Measurements from ENCODE around the gene RASSF8. TPM values are rescaled to one million over a fixed set of nuclear protein-coding genes. Genes with fewer than 3 reads are reported as not detected.
A peak's percentile ranks its signal among the peaks of the same experiment; 100 is the strongest.

Gene RASSF8
- polyA plus RNA-seq, 1 donor (not counting 4 experiments of a cell fraction or from before 2014, with no cell fraction given) = 10.5 TPM

- Histone ChIP-seq H3K27me3 (ENCODE audit: control insufficient read depth, extremely low read depth, insufficient read depth, low read length) (no peaks in the 10 kb centered on the region), H3K9ac (ENCODE audit: control insufficient read depth, extremely low read depth, insufficient read depth, low read length) (no peak overlapping the region), H3K79me2 (ENCODE audit: control insufficient read depth, insufficient read depth, low read length) (no peaks in the 10 kb centered on the region), H3K27ac (ENCODE audit: control insufficient read depth, insufficient read depth, low read length) (no peak overlapping the region), H2AFZ (ENCODE audit: control insufficient read depth, low read length) (no peak overlapping the region), H3K36me3 (ENCODE audit: control insufficient read depth in 2 of 2, extremely low read depth in 1 of 2, insufficient read depth in 2 of 2, low read length in 2 of 2) (no peaks in the 10 kb centered on the region), H3K9me1 (ENCODE audit: control insufficient read depth, extremely low read depth, insufficient read depth, low read length) (no peaks in the 10 kb centered on the region), H4K20me1 (ENCODE audit: control insufficient read depth, extremely low read depth, insufficient read depth, low read length) (no peaks in the 10 kb centered on the region), H3K4me3 (ENCODE audit: control insufficient read depth in 2 of 3, extremely low read depth in 1 of 3, insufficient read depth in 2 of 3, low read depth in 1 of 3, low read length in 3 of 3) (no peak overlapping the region), H3K4me2 (ENCODE audit: control insufficient read depth, extremely low read depth, insufficient read depth, low read depth, low read length) (no peak overlapping the region), H3K4me1 (ENCODE audit: control insufficient read depth, extremely low read depth, insufficient read depth, low read length) (peaks cover 14% of the 10 kb centered on the region), H3K9me3 (ENCODE audit: control insufficient read depth, low read depth, low read length) (no peaks in the 10 kb centered on the region)
- dilution Hi-C loops (cut with MboI; ENCODE audit: extremely low pct_ligation_motif_present, low sequenced_read_pairs) = no loop called here
- no peak for TF ChIP-seq EZH2 (IDR thresholded peaks at IDR 0.05; ENCODE audit: low read length)
- TF ChIP-seq CTCF (optimal IDR thresholded peaks at IDR 0.05 in 1 of 3, IDR thresholded peaks at IDR 0.05 in 1 of 3, conservative IDR thresholded peaks at IDR 0.05 in 1 of 3; ENCODE audit: extremely low read depth in 1 of 3, insufficient read depth in 2 of 3, low read length in 3 of 3) = no peak
- DNase-seq (ENCODE audit: low read depth, low spot score) (no peak), FAIRE-seq (no peak)
Measured at GRCh38 chr12:25926536-25926935, 31.9 kb upstream of the RASSF8 start.

- H3K4me3 ChIP-seq (ENCODE audit: control insufficient read depth in 2 of 3, extremely low read depth in 1 of 3, insufficient read depth in 2 of 3, low read depth in 1 of 3, low read length in 3 of 3) = no peak overlapping the region
- H3K27ac ChIP-seq (ENCODE audit: control insufficient read depth, insufficient read depth, low read length) = no peak overlapping the region
- no peaks in the 10 kb centered on the region for H3K9me1 ChIP-seq (ENCODE audit: control insufficient read depth, extremely low read depth, insufficient read depth, low read length)
- no peaks in the 10 kb centered on the region for H3K79me2 ChIP-seq (ENCODE audit: control insufficient read depth, insufficient read depth, low read length)
- H3K27me3 ChIP-seq (ENCODE audit: control insufficient read depth, extremely low read depth, insufficient read depth, low read length) = no peaks in the 10 kb centered on the region
- H3K4me2 ChIP-seq (ENCODE audit: control insufficient read depth, extremely low read depth, insufficient read depth, low read depth, low read length) = no peak overlapping the region
- peaks cover 9% of the 10 kb centered on the region for H3K4me1 ChIP-seq (ENCODE audit: control insufficient read depth, extremely low read depth, insufficient read depth, low read length)
- DNase-seq (ENCODE audit: low read depth, low spot score) (no peak), FAIRE-seq (peak; percentile 23)
- H2AFZ ChIP-seq (ENCODE audit: control insufficient read depth, low read length) = no peak overlapping the region
- TF ChIP-seq EZH2 (IDR thresholded peaks at IDR 0.05; ENCODE audit: low read length) (no peak), CTCF (optimal IDR thresholded peaks at IDR 0.05 in 1 of 3, IDR thresholded peaks at IDR 0.05 in 1 of 3, conservative IDR thresholded peaks at IDR 0.05 in 1 of 3; ENCODE audit: extremely low read depth in 1 of 3, insufficient read depth in 2 of 3, low read length in 3 of 3) (no peak)
- no peaks in the 10 kb centered on the region for H3K9me3 ChIP-seq (ENCODE audit: control insufficient read depth, low read depth, low read length)
- no peak overlapping the region for H3K9ac ChIP-seq (ENCODE audit: control insufficient read depth, extremely low read depth, insufficient read depth, low read length)
- dilution Hi-C loops (cut with MboI; ENCODE audit: extremely low pct_ligation_motif_present, low sequenced_read_pairs) = no loop called here
- H3K36me3 ChIP-seq (ENCODE audit: control insufficient read depth in 2 of 2, extremely low read depth in 1 of 2, insufficient read depth in 2 of 2, low read length in 2 of 2) = no peaks in the 10 kb centered on the region
- H4K20me1 ChIP-seq (ENCODE audit: control insufficient read depth, extremely low read depth, insufficient read depth, low read length) = no peaks in the 10 kb centered on the region
Measured at GRCh38 chr12:25929142-25929541, 29.3 kb upstream of the RASSF8 start.

All from keratinocyte (primary cell).